Stimulated activated CD8-positive, alpha-beta memory T cell treated with anti-CD3 and anti-CD28 coated beads, Interleukin-4, amount 100 ng/mL, for 48 hours (primary cell): ENCODE data around the gene MAEA.
"Not testable (repeated sequence)": the region's sequence is repeated elsewhere in the genome, so short reads cannot be mapped to it uniquely, and the experiment has no call there.

Source experiments
- DNase-seq: peaks from one replicate; pipeline ENCODE4 v3.0.0-alpha.2; 2020

MAEA gene

DNA sequence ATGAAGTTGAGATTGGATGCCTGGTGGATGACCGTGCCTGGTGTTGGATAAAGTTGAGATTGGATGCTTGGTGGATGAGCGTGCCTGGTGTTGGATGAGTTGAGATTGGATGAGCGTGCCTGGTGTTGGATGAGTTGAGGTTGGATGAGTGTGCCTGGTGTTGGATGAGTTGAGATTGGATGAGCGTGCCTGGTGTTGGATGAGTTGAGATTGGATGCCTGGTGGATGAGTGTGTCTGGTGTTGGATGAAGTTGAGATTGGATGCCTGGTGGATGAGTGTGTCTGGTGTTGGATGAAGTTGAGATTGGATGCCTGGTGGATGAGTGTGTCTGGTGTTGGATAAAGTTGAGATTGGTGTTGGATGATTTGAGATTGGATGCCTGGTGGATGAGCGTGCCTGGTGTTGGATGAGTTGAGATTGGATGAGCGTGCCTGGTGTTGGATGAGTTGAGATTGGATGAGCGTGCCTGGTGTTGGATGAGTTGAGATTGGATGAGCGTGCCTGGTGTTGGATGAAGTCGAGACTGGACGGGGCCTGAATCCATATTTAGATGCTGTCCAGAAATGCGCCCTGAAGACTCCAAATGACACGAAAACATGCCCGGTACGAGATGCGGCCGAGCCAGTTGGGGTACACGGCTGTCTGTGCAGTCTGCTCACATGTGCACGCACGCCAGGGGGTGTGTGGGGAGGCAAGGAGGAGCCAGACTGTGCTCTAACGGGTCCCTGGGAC, 34.9 kb downstream of the MAEA start:
- DNase-seq, result not testable (repeated sequence)

DNA sequence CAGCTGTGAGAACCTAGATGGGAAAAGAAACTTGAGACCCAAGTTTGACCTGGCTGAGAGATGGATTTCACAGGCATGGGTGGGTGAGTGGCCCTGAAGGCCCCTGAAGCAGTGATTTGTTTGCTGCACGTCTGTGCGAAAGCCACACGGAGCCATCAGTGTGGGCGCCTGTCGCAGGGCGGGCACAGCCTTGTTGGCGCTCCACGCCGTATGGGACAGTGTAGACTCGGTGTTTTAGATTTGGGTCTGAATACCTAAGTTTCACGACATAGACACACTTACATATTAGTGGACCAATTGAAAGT, 35.4 kb downstream of the MAEA start:
- DNase-seq, result no peak

DNA sequence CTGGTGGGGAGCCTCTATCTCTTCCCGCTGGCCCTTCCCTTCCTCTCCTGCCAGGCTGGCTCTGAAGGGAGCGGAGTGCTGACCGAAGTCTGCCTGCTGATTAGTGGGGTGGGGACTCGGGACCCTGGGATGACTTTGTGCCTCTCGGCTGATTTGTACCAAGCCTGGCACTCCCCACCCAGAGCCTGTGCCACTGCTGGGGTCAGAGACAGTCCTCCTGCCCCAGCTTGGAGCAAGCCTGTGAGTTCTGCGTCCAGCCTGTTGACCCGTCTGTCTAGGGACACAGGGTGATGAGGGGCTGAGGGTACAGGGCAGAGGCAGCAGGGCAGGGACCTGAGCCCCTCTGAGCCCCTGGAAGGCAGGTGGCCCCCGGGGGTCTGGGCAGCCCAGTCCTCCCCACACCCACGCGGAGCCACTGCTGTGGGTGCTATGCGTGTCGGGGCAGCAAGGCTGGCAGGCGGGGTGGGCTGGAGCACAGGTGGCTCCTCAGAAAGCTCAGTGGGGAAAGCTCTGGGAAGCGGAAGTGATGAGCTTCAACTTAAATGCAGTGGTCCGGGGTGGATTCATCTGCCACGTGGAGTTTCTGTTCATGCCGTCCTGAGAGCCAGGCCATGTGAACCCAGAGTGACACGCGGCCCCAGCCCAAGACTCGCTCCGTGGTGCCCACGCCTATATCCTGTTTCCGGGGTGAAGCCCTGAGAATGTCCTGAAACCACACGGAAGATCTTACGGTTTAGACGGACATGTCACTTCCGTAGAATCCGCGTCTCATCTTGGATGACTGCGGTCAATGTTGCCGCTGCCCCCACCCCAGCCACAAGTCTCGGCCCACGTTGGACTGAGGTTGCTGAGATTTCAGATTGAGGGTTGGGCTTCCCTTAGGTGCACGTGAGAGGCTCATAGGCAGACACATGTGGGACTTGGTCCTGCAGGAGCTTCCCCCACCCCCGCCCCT, 36.3 kb downstream of the MAEA start:
- DNase-seq, result no peak

DNA sequence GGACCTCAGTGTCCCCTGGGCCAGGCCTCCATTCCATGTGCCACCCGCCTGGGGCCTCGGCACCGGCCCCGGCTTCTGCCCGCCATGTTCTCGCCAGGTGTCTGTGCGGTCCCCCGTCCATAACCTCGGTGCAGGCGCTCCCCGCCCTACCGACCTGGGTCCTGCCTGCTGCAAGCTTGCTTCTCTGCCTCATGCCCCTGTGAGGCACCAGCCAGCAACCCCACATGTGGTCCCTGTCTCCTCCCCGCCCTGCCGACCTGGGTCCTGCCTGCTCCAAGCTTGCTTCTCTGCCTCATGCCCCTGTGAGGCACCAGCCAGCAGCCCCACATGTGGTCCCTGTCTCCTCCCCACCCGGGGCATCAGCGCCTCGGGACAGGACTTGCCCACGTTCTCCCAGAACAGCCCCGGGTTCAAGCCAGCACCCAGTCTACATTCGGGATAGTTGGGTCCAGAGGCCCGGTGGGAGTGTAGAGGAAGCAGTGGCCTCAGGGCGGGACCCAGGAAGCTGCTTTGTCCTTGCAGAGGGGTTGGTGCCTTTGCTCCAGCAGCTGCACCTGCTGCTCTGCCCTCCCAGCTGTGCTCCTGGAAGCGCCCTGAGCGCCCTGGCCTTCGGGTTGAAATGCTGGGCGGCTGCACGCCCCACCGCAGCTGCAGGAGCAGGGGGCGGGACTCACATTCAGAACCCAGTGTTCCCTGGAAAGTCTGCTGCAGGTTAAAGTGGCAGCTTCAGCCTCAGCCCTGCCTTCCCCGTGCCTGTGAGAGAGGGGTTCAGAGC, 37.2 kb downstream of the MAEA start:
- DNase-seq, result no peak

DNA sequence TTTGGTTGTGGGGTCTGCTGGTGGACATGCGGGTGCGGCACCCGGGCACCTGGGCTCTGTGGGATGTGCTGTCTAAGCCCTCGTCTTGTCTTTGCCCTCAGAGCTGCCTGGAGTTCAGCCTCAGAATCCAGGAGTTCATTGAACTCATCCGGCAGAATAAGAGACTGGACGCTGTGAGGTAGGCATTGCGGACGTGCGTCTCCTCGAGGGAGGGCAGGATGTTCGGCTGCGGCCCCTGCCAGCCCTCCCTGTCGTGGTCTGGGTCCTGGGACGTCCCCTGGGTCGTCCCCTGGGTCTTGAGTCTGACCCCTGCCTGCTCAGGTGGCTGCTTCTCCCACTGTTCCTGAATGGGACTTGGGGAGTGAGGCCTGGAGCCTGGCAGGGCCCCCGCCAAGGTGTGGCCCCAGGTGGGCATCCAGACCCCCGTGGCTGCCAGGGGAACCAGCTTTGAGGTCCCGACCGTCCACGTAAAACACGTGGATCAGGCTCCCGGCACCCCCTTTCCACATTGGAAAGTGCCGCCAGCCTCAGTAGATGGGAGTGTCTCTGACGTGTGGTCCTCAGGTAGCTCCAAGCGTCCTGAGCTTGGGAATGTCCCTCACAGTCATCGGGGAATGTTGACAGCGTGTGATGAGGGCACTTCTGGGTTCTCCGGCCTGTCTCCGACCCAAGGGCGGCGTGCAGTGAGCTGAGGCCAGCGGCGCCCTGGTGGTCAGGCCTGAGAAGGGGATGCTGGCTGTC, 38.0 kb downstream of the MAEA start:
- DNase-seq, result no peak

DNA sequence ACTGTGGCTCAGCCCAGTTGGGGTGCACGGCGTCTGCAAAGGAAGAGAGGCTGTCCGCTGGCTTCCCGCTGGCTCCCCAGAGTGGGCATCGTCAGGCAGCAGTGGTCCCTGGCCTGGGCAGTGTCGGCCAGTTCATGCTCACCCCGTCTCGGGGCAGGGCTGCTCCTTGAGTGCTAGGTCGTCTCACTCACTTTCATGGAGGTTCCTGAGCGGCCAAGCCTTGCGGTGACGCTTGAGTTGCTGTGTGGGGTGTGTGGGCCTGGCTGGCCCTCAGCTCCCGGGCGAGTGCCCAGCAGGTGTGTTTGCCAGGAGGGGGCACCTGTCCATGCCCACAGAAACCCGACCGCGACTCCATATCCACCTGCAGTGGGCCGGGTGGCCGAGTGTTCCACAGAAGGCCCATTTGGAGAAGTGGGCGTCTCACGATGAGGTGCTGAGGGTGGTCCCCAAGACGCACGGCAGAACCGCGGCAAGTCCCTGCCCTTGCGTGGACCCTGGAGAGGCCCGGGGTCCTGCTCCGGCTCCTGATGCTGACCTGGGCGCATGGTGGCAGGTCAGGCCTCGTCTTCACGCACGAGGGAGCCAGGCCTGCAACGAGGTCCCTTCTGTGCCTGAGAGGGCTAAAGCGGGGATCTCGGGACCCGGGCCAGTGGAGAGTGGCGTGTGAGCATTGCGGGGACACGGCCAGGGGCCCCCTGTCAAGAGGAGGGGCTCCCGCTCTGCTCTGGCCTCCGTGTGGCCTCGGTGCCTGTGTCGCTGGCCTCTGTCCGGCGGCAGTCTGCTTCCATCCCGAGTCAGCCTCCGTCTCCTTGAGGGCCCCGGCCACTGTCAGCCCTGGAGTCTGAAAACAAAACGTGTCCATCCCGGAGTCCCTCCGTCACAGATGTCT, 38.8 kb downstream of the MAEA start:
- no peak for DNase-seq

DNA sequence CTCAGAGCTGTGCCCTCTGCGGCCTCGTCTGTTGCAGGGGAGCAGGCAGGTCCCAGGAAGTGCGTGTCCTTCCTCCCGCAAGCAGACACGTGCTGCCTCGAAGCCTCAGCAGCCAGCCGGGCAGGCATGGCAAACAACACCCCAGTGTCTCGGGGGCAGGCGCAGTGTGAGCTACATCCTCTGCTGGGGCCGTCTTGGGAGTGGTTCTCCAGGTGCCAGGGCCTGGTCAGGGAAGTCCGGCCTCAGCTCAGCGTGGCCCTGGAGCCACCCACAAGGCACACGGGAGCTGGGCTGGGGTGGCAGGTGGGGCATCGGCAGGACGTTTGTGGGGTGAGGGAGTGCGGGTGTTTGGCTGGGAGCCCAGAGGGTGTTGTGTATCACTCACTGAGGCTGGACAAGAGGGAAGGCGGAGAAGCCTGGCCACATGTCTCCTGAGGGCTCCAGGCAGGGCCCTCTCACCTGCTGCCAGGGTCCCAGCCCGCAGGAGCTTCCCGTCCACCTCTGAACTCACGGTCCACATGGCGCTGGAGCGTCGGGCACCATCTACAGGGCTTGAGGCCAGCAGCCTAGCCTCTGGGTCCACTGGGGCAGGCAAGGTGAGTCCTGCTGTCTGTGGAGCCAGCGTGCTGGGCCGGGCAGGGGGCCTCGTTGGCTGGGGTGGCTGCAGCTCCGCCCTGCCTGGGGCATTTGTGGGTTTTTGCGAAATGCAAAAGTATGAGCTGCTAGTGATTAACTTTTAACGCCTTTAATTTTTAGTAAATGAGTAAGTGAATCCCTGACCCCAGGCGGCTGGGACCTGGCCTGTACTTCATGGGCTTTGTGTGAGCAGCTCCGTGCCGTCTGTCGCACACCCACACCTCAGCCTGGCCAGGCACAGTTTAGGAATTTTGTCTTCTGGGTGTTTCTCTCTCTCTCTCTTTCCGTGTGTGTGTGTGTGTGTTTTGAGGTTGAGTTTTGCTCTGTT, 40.0 kb downstream of the MAEA start:
- no peak for DNase-seq

DNA sequence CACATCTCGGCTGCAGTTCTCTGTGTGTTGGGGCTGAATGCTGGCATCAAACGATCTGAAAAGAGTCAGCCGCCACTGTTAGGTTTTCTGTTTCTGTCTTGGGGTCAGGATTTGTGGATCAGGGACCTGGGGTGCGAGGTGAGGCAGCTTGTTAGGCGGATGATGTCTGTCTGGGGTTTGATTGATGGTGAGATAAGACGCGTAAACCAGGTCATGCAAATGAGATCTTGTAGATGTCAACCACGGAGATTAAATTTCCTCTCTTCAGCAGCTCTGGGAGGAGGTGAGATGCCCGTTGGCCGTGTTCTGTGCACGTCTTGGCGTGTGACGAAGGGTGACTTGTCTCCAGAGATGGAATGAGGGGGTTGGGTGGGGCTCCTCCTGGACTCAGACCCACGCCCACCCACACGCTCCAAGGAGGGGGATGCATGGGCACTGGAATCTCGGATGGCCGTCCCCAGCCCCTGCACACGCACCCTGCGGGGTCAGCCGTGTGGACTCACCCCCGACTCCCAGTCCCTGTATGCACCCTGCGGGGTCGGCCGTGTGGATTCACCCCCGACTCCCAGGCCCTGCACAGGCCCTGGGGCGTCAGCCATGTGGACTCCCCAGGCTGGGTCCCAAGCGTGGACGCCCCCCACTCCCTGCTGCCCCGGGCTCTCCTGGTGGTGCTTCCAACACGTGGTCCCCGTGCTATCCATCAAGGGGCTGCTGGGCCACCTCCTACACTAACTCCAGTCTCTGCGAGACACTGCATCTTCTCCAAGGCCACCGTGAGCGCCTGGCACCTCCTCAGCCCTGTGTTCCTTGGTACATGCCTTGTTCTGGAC, 41.3 kb downstream of the MAEA start:
- peak; percentile 75 for DNase-seq

DNA sequence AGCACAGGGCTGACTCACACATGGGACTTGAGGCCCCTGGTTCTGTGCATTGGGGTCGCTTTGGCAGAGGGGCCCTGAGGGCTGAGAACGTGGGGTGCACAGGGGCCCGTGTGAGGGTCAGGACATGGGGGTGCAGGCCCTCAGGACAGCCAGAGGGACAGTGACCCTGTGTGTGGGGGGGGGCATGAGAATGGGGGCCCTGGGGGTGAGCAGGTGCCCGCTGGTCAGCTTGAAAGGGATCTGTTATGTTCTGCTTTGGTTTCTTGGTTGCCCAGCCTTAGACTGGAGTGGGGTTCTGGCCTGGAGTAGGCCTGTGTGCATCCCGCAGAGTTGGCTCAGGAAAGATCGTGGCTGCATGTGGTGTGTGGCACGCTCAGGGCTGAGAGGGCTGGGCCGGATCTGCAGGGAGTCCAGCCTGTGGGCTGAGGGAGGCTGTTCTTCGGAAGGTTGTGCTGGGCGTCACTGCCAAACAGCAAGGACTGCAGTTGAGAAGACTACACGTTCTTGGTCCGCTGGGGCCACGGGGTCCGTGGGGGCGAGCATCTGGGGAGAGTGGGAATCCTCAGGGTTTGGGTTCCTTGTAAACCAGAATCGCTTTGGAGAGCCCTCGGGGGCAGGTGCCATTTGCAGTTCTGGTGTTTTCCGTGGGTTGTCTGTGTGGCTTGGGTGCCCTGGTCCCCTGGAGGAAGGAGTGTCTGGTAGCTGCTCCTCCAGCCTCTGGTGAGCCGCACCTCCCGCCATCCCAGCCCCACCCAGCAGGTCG, 42.1 kb downstream of the MAEA start:
- DNase-seq, result no peak

DNA sequence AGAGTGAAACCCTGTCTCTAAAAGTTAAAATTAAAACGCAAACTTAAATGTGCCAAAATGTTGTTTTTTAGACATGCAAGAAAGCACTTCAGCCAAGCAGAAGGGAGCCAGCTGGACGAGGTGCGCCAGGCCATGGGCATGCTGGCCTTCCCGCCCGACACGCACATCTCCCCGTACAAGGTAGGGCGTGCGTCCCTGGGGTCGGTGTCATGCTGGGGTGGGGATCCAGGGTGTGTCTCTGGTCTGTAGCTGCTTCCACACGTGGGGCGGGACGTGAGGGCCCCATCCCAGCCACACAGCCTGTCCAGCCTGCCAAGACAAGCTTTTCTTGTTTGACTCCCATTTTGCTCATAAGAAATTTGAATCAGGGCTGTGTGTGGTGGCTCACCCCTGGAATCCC, 43.0 kb downstream of the MAEA start:
- DNase-seq, result no peak

DNA sequence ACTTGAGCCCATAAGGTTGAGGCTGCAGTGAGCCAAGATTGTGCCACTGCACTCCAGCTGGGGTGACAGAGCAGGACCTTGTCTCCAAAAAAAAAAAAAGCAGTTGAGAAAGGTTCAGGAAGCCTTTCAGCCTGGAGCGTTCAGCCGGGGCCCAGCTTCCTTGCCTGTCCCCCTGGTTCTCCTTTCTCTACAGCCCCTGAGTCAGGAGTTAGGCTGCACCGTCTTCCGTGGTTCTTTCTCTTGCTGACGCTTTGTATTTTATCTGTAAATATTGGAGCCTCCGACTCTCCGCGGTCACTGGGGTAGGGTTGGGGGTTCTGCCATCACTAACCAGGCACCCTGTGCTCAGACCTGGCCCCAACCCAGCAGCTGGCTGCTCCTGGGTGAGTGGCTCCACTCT, 43.6 kb downstream of the MAEA start:
- DNase-seq, result no peak

DNA sequence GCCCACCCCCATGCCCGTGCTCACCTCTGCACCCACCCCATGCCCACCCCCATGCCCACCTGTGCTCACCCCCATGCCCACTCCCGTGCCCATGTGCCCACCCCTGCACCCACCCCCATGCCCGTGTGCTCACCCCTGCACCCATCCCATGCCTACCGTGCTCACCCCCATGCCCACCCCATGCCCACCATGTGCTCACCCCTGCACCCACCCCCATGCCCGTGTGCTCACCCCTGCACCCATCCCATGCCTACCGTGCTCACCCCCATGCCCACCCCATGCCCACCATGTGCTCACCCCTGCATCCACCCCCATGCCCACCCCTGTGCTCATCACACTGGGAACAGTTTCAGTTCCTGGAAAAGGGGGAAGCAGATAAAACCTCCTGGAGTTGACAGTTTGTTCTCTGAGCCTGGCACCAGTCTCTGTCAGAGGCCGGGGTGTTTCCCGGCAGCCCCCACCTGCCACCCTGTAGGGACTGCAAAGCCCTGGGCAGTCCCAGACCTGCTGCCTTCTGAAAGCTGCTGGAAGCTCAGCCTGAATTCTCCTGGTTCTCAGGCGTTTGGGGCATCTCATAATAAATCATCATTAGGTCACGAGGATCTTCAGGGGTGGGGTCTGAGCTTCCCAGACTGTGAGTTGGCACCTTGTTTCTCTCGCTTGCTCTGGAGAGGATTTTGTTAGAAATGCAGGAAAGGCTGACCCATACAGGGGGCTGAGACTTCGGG, 44.3 kb downstream of the MAEA start:
- DNase-seq, result not testable (repeated sequence)

DNA sequence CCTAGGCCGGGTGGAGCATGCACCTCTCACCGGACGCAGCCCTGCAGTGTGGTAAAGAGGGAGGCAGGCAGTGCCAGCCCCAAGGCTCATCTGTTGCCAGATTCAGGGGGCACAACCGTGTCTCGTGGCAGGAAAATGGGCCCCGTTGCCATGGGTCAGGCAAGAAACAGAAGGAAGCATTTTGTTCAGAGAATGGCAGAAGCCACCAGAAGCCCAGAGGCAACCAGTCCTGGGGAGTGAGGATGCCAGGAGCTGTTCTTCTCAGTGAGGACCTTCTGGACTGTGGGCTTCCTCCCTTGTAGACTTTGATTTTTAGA, 44.8 kb downstream of the MAEA start:
- no peak for DNase-seq

DNA sequence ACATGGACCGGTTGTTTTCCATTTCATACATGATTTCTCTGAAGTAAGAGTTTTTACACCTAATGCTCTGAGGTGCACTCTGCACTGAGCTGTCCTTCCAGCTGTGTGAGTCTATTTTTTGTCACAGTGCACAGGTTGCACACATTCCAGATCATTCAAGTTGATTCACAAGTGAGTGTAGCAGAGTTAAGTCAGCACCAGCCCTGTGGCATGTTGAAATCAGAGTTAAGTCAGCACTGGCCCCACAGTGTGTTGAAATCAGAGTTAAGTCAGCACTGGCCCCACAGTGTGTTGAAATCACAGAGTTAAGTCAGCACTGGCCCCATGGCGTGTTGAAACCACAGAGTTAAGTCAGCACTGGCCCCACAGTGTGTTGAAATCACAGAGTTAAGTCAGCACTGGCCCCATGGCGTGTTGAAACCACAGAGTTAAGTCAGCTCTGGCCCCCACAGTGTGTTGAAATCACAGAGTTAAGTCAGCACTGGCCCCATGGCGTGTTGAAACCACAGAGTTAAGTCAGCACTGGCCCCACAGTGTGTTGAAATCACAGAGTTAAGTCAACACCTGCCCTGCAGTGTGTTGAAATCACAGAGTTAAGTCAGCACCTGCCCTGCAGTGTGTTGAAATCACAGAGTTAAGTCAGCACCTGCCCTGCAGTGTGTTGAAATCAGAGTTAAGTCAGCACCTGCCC, 45.6 kb downstream of the MAEA start:
- DNase-seq, result not testable (repeated sequence)

DNA sequence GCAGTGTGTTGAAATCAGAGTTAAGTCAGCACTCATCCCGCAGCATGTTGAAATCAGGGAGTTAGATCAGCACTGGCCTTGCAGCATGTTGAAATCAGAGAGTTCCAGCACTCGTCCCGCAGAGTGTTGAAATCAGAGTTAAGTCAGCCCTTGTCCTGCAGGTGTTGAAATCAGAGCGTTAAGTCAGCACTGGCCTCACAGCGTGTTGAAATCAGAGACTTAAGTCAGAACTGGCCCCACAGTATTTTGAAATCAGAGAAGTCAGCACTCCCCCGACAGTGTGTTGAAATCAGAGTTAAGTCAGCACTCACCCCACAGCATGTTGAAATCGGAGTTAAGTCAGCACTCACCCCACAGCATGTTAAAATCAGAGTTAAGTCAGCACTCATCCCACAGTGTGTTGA, 46.4 kb downstream of the MAEA start:
- no peak for DNase-seq

DNA sequence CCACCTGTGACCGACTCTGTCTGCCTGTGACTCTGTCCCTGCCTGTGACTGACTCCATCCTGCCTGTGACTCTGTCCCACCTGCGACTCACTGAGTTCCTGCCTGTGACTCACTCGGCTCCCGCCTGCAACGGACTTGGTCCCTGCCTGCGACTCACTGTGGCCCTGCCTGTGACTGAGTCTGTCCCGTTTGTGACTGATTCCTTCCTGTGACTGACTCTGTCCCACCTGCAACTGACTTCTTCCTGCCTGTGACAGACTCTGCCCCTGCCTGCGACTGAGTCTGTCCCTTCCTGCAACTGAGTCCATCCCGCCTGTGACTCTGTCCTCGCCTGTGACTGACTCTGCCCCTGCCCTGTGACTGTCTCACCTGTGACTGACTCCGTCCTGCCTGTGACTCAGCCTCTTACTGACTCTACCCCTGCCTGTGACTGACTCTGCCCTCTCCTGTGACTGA, 47.7 kb downstream of the MAEA start:
- DNase-seq, result peak; percentile 81

DNA sequence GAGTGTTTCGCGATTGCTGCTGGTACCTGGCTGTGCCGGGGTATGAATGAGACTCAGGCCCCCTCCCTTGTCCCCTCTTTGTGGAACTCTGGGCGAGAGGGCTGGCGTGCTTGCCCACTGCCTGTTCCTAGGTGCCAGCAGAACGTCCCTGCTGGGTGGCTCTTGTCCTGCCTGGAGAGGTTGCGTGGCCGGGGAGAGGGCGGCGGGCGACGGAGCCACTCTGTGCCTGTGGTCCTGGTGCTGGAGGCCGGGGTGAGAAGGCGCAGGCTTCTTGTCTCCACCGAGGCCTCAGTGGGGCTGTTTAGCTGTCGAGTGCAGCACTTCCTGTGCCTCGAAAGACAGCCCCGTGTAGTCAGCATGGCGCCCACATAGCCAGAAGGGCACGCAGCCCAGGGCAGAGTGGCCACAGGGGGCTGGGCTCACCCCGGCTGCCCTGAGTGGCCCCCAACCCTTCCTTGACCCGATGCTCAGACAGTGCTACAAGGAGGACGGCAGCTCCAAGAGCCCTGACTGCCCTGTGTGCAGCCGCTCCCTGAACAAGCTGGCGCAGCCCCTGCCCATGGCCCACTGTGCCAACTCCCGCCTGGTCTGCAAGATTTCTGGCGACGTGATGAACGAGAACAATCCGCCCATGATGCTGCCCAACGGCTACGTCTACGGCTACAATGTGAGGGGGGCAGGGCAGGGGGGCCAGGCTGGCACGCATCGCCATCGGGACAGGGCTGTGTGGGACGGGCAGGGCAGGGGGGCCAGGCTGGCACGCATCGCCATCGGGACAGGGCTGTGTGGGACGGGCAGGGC, 48.5 kb downstream of the MAEA start:
- DNase-seq, result no peak
